Uterus (tissue), 2 donors: Measurements from ENCODE around the gene NUP42.

Source experiments
- CTCF ChIP-seq, 4 experiments: fragments of 200-600 bp in 2 of 4; fragments of 450-650 bp in 2 of 4; sonication (generic) in 2 of 4; IDR thresholded peaks; one replicate each; pipeline ENCODE4 v1.5.1; 2016 to 2019; ENCODE audit warnings: antibody characterized with exemption in 4 of 4, mild to moderate bottlenecking in 2 of 4, moderate library complexity in 1 of 4
- POLR2A ChIP-seq, 2 donors: fragments of 450-650 bp; IDR thresholded peaks; one replicate each; pipeline ENCODE4 v1.6.1; 2016; ENCODE audit warnings: antibody characterized with exemption in 2 of 2, mild to moderate bottlenecking in 1 of 2, moderate library complexity in 1 of 2

GRCh38 chr7:23205577-23205908 lies 23.7 kb downstream of the NUP42 start:
- no peak for TF ChIP-seq POLR2A (IDR thresholded peaks at IDR 0.05)
- TF ChIP-seq CTCF (IDR thresholded peaks at IDR 0.05): no peak
